HuH-7.5 (cell line): ENCODE measurements around the gene TBCCD1.
"Not testable (repeated sequence)": the region's sequence is repeated elsewhere in the genome, so short reads cannot be mapped to it uniquely, and the experiment has no call there.

Source experiments
- DNase-seq: peaks from one replicate; pipeline ENCODE4 v3.0.0; 2011; ENCODE audit warnings: low spot score

TBCCD1 gene

GRCh38 chr3:186516646-186517045 is 50.5 kb downstream of the TBCCD1 start:
- no peak for DNase-seq

- no peak for DNase-seq
Measured at GRCh38 chr3:186515125-186515524, 52.0 kb downstream of the TBCCD1 start.

DNA sequence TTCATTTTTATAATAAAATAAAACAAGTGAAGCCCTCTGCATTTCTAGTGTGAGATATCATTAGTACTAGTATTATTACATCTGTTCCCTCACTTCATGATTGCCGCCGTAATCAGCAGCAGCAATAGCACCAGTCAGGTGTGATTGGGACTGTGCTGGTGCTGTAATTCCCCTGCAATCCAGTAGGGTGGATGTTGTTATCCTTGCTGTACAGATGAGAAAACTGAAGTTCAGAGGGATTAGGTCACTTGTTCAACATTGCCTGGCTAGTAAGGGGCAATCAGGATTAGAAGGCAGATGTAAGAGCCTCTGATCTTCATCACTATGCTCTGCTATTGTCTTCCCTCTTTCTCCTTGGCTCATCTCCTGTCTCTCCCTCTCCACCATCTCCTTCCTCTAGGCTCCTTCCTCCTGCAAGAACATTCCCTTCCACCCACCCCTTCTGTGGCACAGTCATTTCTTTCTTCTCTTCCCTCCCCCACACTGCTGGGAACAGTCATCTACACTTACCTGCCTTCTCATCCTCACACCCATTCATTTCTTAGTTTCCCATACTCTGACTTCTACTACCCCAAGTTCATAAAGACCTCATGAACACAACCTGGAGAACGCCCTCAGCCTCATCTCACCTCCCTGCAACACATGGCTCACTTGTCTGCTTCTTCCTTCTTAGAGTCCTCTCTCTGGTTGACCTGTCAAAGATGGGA is 52.7 kb downstream of the TBCCD1 start:
- no peak for DNase-seq

- no peak for DNase-seq
Measured at GRCh38 chr3:186513386-186513785, 53.8 kb downstream of the TBCCD1 start.

GRCh38 chr3:186512570-186513302 is 54.4 kb downstream of the TBCCD1 start:
- no peak for DNase-seq

DNA sequence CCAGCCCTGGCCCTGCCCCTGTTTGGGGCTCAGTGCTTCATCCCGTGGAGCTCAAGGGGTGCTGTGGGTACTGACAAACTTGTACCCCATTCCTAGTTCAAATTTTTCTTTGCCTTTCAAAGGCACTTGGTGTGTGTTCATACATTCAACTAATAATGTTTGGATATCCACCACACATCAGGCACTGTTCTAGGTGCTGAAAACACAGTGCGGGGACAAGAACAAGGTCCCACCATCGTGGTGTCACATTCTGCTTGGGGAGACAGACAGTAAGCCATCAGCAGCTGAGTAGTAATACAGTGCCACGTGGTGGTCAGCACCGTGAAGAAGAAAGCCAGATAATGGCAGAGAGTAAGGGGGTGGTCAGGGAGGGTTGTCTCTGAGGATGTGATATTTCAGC is 55.4 kb downstream of the TBCCD1 start:
- no peak for DNase-seq

- no peak for DNase-seq
Measured at GRCh38 chr3:186511245-186511644, 55.9 kb downstream of the TBCCD1 start.

DNA sequence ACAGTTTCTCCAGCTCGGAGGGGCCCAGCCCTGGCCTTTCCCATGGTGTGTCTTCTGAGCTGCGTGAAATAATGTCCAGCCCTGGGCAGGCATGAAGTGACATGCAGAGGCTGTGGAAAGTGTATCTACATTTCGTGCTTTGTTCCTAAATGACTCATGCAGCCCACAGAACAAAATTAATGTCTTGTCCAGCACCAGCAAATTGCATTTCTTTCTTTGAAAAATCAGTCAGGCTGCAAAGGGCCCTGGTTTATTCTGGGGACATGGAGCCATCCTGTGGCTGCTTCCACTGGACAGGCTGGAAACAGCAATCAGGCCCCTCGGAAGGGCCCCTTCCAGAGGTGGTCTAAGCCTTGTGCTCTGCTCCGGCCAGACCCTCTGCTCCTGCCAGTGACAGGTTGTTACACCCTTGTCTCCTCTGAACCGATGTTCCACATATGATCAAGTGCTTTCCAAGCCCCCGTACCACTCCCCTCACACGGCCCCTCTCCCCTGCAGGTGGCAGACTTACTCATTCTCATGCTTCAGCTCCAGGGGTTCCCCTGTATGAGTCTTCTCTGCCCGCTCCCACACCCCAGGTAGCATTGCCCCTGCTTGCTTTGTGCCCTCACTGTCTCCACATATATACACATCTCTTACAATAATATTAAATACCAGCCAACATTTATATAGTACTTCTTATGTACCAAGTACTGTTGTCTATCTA is 56.6 kb downstream of the TBCCD1 start:
- DNase-seq, result no peak

- DNase-seq, result no peak
Measured at GRCh38 chr3:186509423-186509822, 57.7 kb downstream of the TBCCD1 start.

GRCh38 chr3:186506857-186507256 is 60.3 kb downstream of the TBCCD1 start:
- no peak for DNase-seq

DNA sequence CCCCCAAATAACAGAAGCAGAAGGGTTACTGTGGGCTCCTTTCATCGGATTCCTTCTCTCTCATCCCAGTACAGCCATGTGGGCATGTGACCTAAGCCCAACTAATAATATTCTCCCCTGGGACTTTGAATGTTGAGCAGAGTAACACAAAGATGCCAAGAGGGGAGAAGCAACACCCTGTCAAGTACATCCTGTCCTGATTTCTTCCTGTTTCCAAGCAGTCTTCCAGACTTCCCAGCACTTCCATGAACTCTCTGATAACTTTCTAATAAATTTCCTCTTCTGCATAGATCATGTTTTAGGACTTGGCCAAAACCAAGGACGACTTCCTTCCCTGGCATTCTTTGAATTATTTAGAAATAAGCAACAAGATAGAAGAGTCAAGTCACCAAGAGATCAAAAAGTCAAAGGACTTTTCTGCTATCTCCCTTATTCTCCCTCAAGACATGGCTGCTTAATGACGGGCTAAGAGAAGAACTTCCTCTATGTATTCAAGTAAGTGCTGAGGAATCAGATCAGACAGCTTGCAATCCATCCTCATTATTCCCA is 60.9 kb downstream of the TBCCD1 start:
- no peak for DNase-seq

DNA sequence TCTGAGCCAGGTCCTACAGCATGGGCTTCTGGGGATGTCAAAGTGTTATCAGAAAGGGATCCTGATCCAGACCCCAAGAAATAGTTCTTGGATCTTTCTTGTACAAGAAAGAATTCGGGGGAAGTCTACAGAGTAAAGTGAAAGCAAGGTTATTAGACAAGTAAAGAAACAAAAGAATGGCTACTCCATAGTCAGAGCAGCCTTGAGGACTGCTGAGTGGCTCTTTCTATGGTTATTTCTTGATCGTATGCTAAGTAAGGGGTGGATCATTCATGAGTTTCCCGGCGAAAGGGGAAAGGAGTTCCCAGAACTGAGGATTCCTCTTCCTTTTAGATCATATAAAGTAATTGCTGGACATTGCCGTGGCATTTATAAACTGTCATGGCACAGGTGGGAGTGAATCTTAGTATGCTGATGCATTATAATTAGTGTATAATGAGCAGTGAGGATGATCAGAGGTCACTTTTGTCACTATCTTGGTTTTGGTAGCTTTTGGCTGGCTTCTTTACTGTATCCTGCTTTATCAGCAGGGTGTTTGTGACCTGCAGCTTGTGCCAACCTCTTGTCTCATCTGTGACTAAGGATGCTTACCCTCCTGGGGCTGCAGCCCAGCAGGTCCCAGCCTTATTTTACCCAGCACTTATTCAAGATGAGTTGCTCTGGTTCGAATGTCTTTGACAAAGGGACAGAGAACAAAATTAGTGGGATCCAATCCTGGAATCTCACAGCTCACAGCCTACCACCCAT is 64.0 kb downstream of the TBCCD1 start:
- no peak for DNase-seq

- no peak for DNase-seq
Measured at GRCh38 chr3:186502138-186502948, 64.8 kb downstream of the TBCCD1 start.

- not testable (repeated sequence) for DNase-seq
Measured at GRCh38 chr3:186499949-186500348, 67.2 kb downstream of the TBCCD1 start.

DNA sequence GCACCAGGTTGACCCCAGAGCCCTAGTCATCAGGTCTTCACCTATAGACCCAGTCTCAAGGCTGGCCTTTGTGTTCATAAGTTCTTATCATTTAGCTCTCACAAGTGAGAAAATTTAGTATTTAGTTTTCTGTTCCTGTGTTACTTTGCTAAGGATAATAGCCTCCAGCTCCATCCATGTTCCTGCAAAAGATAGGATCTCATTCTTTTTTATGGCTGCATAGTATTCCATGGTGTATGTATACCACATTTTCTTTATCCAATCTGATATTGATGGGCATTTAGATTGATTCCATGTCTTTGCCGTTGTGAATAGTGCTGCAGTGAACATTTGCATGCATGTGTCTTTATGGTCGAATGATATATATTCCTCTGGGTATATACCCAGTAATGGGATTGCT is 69.1 kb downstream of the TBCCD1 start:
- DNase-seq, result not testable (repeated sequence)

- DNase-seq, result no peak
Measured at GRCh38 chr3:186497608-186498007, 69.5 kb downstream of the TBCCD1 start.

DNA sequence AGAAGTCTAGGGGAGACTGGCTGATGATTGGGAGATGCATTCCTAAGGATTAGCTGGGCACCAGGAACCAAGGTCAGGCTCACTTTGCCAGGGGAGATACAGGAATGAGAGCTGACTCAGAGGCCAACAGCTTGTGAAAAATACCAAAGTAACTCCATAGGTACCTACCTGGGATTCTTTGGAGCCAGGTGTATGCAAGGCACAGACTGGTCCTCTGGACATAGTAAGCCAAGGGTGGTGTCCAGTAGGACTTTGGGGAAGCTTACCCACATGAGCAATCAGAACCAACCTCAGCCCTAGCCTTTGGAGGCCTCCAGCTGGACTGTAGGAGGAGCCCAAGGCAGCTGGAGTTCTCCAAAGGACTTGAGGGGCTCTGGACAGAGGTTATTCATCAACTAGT is 70.5 kb downstream of the TBCCD1 start:
- no peak for DNase-seq
